Measurements from ENCODE around the gene RNFT2.

Gene RNFT2

DNA sequence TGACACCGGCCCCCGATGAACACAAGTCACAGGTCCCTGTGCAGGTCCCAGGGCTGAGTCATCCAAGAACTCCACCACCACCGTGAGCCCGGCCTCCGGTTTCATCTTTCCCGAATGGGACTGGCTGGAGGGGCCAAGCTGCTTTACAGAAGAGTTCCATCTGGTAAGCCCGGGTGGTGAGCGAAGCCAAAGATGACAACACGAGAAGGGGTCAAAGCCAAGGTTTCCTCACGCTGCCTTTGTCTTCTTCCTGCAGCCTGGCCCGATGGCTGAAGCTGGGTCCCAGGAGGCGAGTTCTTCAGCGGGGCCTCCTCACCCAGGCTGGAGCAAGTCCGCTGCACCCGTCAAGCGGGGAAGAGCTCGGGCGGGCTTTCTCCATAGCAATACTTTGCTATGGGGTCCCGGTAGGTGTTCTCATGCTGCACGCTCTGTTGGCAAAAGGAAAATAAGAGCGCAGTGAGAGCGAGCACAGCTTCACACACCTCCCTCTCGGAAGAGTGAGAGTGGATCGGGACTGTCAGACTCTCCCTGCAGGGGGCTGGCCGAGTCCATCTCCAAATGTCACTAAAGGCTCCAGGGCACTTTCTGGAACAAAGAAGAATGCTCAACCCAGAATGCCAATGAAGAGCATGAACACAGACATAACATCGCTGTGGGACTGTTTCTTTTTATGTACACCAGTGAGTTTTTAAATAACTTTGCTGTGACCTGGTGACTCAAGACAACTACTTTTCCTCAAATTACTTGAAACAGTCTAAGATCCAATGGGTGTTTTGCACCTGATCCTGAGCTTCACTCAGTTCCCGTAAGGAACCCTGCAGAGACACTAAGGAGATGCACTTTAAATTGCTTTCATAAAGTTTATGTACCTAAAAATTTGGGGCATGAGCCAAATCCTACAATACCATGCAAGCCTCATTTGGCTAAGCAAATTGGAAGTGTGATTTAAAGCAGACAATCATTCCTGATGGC lies 20.4 kb upstream of the RNFT2 start:
- TF ChIP-seq, protein P1, sequence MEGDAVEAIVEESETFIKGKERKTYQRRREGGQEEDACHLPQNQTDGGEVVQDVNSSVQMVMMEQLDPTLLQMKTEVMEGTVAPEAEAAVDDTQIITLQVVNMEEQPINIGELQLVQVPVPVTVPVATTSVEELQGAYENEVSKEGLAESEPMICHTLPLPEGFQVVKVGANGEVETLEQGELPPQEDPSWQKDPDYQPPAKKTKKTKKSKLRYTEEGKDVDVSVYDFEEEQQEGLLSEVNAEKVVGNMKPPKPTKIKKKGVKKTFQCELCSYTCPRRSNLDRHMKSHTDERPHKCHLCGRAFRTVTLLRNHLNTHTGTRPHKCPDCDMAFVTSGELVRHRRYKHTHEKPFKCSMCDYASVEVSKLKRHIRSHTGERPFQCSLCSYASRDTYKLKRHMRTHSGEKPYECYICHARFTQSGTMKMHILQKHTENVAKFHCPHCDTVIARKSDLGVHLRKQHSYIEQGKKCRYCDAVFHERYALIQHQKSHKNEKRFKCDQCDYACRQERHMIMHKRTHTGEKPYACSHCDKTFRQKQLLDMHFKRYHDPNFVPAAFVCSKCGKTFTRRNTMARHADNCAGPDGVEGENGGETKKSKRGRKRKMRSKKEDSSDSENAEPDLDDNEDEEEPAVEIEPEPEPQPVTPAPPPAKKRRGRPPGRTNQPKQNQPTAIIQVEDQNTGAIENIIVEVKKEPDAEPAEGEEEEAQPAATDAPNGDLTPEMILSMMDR (IDR thresholded peaks at IDR 0.05; ENCODE audit: low read depth, low read length, missing control alignments): no peak
- DNase-seq (ENCODE audit: low read depth): peak; percentile 27
- in situ Hi-C loops (cut with HindIII; ENCODE audit: low sequenced_read_pairs): no loop called here
- H3K4me3 ChIP-seq (ENCODE audit: low read depth, low read length): peak overlapping the region; percentile 19

DNA sequence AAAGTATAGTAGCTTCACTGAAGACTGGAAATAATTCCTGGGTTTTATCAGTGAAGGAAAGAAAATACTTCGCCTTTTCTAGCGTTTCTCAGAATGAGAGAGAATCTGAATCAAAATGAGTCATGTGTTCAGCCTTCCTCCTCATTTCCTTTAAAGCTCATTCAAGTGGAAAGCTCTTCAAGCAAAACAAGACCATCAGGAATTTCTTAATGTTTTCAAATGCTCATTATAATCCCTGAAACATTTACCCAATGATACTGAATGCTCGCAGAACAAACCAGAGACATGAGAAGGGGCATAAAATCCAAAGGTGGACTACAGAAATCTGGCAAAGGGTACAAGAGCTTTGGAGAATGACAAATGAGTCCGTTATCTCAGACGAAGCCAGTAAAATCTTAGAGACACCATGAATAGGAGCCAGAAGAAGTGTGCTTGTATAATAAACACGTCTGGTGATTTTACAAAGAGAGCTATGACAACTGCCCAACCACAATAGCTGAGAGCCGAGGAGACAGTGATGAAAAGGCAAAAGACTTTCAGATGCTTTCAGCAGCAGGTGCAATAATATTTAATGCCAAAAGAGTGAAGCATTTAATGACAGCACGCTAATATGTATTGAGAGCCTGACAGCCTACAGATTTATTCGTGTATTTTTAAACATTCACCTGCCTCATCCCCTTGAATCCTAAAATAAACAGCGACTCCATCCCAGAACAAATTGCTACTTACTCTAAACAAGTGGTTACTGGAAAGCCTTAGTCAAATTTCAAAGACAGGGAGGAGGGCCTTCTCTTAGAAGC lies 19.3 kb upstream of the RNFT2 start:
- no peak overlapping the region for H3K4me3 ChIP-seq (ENCODE audit: low read depth, low read length)
- DNase-seq (ENCODE audit: low read depth): peak; percentile 60
- TF ChIP-seq, protein P1 (IDR thresholded peaks at IDR 0.05; ENCODE audit: low read depth, low read length, missing control alignments): no peak
- in situ Hi-C loops (cut with HindIII; ENCODE audit: low sequenced_read_pairs): no loop called here

DNA sequence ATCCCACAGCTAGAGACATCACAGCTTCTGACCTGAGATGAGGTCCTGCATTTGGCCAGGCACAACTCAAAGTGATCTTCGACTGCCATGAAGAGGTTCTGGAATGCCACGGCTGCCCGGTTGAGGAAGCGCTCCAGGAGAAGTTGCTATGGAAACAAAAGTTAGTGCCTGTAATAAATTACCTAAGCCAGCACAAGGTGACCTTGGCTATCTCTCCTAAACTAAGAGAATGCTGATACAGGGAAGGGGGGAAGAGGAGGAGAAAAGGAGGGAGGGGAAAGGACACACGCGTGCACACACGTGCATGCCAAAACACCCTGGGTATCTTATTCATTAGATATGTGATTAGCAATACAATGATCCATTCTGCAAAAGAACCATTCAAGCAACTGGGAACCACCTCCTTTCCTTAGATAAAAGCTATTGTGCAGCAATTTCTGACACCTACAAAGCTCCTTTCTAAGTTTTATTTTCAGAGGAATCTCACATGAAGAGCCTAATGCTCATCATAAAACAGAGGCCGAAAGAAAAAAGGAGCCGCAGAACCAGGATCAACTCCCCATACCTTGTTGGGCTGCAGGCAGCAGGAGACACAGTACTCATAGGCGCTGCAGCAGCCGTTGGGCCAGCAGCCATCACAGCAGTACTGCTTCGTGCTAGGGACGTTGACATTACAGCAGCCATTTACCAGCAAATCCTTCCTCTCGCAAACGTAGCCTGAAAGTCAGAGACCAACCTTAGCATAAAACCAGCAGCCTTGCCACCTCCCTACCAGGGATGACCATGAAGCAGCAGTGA lies 18.2 kb upstream of the RNFT2 start:
- no peak overlapping the region for H3K4me3 ChIP-seq (ENCODE audit: low read depth, low read length)
- no peak for DNase-seq (ENCODE audit: low read depth)
- in situ Hi-C loops (cut with HindIII; ENCODE audit: low sequenced_read_pairs): no loop called here
- TF ChIP-seq, protein P1 (IDR thresholded peaks at IDR 0.05; ENCODE audit: low read depth, low read length, missing control alignments): no peak

DNA sequence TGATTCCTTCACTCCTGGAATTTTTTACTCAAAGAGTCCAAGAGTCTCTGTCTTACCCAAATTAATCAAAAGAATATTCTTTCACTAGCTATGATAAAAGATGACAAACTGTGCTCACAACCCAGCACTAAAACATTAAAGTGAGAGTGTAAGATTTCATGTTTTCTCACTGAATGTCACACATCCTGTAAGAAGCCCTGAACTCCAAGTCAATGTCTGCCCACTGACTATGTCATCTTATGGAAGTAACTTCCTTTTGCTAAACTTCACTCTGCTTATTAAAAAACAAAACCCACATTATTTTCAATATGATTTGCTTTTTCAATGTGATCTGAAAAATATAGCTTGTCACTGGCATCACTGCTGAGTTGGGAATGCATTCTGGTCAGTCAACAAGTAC lies 15.9 kb upstream of the RNFT2 start:
- TF ChIP-seq, protein P1 (IDR thresholded peaks at IDR 0.05; ENCODE audit: low read depth, low read length, missing control alignments): no peak
- in situ Hi-C loops (cut with HindIII; ENCODE audit: low sequenced_read_pairs): no loop called here
- DNase-seq (ENCODE audit: low read depth): no peak
- no peak overlapping the region for H3K4me3 ChIP-seq (ENCODE audit: low read depth, low read length)

DNA sequence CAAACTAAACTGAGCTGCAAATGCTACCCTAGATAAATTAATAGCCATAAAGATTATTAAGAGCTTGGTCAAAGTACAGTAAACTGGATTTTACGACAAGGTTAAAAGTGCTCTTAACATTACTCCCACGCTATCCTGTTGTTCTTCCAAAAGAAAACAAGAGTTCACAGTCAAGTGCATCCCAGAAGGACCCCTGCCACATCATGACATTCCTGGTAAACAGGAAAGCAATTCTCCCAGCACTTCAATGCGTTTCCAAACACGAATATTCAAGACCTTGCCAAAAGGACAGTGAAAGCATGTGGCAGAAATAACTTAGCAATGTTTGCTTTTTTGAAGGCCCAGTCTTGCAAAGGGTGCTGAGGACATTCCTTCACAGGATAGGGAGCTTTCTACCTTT lies 11.4 kb upstream of the RNFT2 start:
- in situ Hi-C loops (cut with HindIII; ENCODE audit: low sequenced_read_pairs): no loop called here
- TF ChIP-seq, protein P1 (IDR thresholded peaks at IDR 0.05; ENCODE audit: low read depth, low read length, missing control alignments): no peak
- no peak for DNase-seq (ENCODE audit: low read depth)
- H3K4me3 ChIP-seq (ENCODE audit: low read depth, low read length): no peak overlapping the region

DNA sequence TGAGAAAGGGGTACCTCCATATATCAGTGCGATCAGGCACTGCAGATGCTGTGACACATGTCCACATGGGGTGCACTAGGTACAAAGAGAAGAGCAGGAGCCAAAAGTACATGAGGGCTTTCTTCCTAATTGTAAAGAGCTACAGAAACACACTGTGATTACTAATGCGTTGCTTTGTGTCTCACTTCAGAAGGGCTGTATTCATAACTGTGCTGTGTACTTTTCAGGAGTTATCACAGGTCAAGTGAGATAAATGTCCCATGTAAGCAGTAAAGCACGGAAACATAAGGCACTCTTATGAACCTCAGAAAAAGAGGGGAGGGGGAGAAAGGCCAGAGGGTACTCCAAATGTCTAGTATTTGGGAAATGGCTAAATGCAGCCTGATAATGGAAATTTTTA lies 10.9 kb upstream of the RNFT2 start:
- in situ Hi-C loops (cut with HindIII; ENCODE audit: low sequenced_read_pairs): no loop called here
- no peak overlapping the region for H3K4me3 ChIP-seq (ENCODE audit: low read depth, low read length)
- no peak for DNase-seq (ENCODE audit: low read depth)
- TF ChIP-seq, protein P1 (IDR thresholded peaks at IDR 0.05; ENCODE audit: low read depth, low read length, missing control alignments): no peak

All from astrocyte of the cerebellum (primary cell).